IMR-90 (cell line): ENCODE data around the gene PFKL. TPM values are rescaled to one million over a fixed set of nuclear protein-coding genes. Genes with fewer than 3 reads are reported as not detected.

Experiments used
- polyA plus RNA-seq, 3 experiments: library from polyadenylated mRNA; depleted of rRNA; stranded (reverse); fragments of >200 nt; gene quantifications; 2 replicates each; pipeline ENCODE4 v1.2.3, GENCODE V29; 2012; ENCODE audit warnings: low replicate concordance in 1 of 3
- total RNA-seq: library from RNA; depleted of rRNA; stranded (reverse); fragments of >200 nt; gene quantifications from 2 replicates; pipeline ENCODE4 v1.2.3, GENCODE V29; 2012; rRNA removed

Gene PFKL
- total and polyA plus RNA-seq, 2 of the 4 experiments (the other 2 are of a cell fraction): 103 to 126 TPM

Other genes with a start within 250 kb of the PFKL start
- gene PWP2, start 192.7 kb upstream of the PFKL start, total RNA-seq: 7.0 and 7.8 TPM in 2 replicates
- 2.3 and 2.4 TPM in 2 replicates for gene PWP2, start 192.7 kb upstream of the PFKL start, polyA plus RNA-seq (2012; rRNA removed)
- gene GATD3, start 166.4 kb upstream of the PFKL start, total RNA-seq: 18.1 and 21.9 TPM in 2 replicates
- gene GATD3, start 166.4 kb upstream of the PFKL start, polyA plus RNA-seq (2012; rRNA removed): 14.3 and 17.1 TPM in 2 replicates
- under 0.01 TPM in 2 replicates for gene ICOSLG, start 59.1 kb upstream of the PFKL start, total RNA-seq
- gene ICOSLG, start 59.1 kb upstream of the PFKL start, polyA plus RNA-seq (2012; rRNA removed): 0.09 and 0.17 TPM in 2 replicates
- not detected in 2 replicates for gene DNMT3L, start 38.2 kb upstream of the PFKL start, total RNA-seq
- gene DNMT3L, start 38.2 kb upstream of the PFKL start, polyA plus RNA-seq (2012; rRNA removed): not detected in 2 replicates
- gene AIRE, start 14.2 kb upstream of the PFKL start, total RNA-seq: not detected in 2 replicates
- gene AIRE, start 14.2 kb upstream of the PFKL start, polyA plus RNA-seq (2012; rRNA removed): 0.03 and 0.05 TPM in 2 replicates
- 3.3 and 3.8 TPM in 2 replicates for gene CFAP410, start 39.3 kb downstream of the PFKL start, total RNA-seq
- gene CFAP410, start 39.3 kb downstream of the PFKL start, polyA plus RNA-seq (2012; rRNA removed): 10.3 and 12.4 TPM in 2 replicates
- not detected in 2 replicates for gene TRPM2, start 53.6 kb downstream of the PFKL start, total RNA-seq
- not detected in 2 replicates for gene TRPM2, start 53.6 kb downstream of the PFKL start, polyA plus RNA-seq (2012; rRNA removed)
- under 0.01 TPM in 2 replicates for gene LRRC3, start 155.5 kb downstream of the PFKL start, total RNA-seq
- 0.38 and 0.53 TPM in 2 replicates for gene LRRC3, start 155.5 kb downstream of the PFKL start, polyA plus RNA-seq (2012; rRNA removed)
- gene KRTAP10-1, start 240.1 kb downstream of the PFKL start, total RNA-seq: not detected in 2 replicates
- gene KRTAP10-1, start 240.1 kb downstream of the PFKL start, polyA plus RNA-seq (2012; rRNA removed): not detected in 2 replicates